Ecto neural progenitor cell (in vitro differentiated cells): ENCODE data around the gene TMEM253.

Experiments
- DNase-seq: peaks from one replicate; pipeline ENCODE4 v3.0.0-alpha.2; 2018; ENCODE audit warnings: low spot score

Gene TMEM253

GRCh38 chr14:21105095-21105494, 4.2 kb downstream of the TMEM253 start:
- DNase-seq = no peak

GRCh38 chr14:21106176-21106497, 5.3 kb downstream of the TMEM253 start:
- no peak for DNase-seq

- DNase-seq = peak; percentile 88
Observed at GRCh38 chr14:21106498-21107282, 5.8 kb downstream of the TMEM253 start.

- no peak for DNase-seq
Observed at GRCh38 chr14:21107283-21107800, 6.5 kb downstream of the TMEM253 start.

- DNase-seq = no peak
Observed at GRCh38 chr14:21108791-21109190, 7.9 kb downstream of the TMEM253 start.

GRCh38 chr14:21109377-21110138, 8.7 kb downstream of the TMEM253 start:
- DNase-seq = no peak

- DNase-seq = no peak
Observed at GRCh38 chr14:21112255-21112654, 11.4 kb downstream of the TMEM253 start.

- DNase-seq = no peak
Observed at GRCh38 chr14:21113369-21113768, 12.5 kb downstream of the TMEM253 start.

GRCh38 chr14:21118933-21119332, 18.1 kb downstream of the TMEM253 start:
- DNase-seq = no peak

GRCh38 chr14:21120686-21121085, 19.8 kb downstream of the TMEM253 start:
- DNase-seq = no peak

GRCh38 chr14:21121122-21121521, 20.3 kb downstream of the TMEM253 start:
- no peak for DNase-seq

GRCh38 chr14:21123429-21123828, 22.6 kb downstream of the TMEM253 start:
- no peak for DNase-seq

- DNase-seq = no peak
Observed at GRCh38 chr14:21133901-21134300, 33.0 kb downstream of the TMEM253 start.

GRCh38 chr14:21136024-21136423, 35.2 kb downstream of the TMEM253 start:
- DNase-seq = no peak

GRCh38 chr14:21142357-21142756, 41.5 kb downstream of the TMEM253 start:
- no peak for DNase-seq

GRCh38 chr14:21145437-21145836, 44.6 kb downstream of the TMEM253 start:
- DNase-seq = no peak

- DNase-seq = no peak
Observed at GRCh38 chr14:21149641-21150367, 48.9 kb downstream of the TMEM253 start.
